HG03025 (cell line): ENCODE data around the gene IFIT1B.
A peak's percentile ranks its signal among the peaks of the same experiment; 100 is the strongest.
"Not testable (repeated sequence)": the region's sequence is repeated elsewhere in the genome, so short reads cannot be mapped to it uniquely, and the experiment has no call there.

Experiments
- ATAC-seq: cut with Tn5 transposase; IDR thresholded peaks from one replicate; pipeline ENCODE4 v1.9.1; 2021; ENCODE audit warnings: mild to moderate bottlenecking, moderate library complexity; ENCODE audit not compliant: unreplicated experiment, low FRiP score

Gene IFIT1B

DNA sequence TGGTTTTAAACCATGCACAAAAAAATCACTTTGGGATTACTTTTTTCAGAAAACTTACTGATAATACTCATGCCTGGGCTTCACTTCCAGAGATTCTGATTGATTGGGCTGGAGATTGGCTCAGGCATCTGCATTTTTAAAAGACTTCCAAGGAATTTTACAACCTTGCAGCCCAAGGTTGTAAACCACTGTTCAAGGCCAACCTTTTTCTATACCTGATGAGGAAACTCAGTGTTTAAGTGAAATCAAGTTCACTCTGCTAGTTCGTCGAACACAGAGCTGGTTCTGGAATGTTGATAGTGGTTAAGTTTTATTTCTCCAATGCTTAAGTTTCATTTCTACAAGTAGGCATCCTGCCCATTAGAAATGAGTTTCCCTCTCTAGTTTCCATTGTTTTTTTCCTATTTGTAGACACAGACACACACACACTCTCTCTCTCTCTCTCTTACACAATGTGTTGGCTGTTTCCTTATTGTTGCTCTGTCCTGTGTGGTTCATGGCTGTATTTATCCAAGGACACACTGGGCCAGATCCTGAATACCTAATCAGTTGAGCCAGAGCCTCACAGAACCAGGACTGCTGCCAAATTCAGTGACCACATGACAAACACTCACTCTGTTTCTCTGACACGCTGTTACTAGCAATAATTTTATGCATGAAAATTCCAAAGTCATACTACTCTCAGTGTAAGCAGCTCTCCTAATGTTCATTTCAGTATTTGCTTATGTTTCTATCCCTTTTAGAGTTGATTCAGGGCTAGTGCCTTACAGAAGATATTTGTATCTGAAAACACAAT is 3.7 kb upstream of the IFIT1B start:
- no peak for ATAC-seq

GRCh38 chr10:89374713-89375141 is 3.1 kb upstream of the IFIT1B start:
- no peak for ATAC-seq

DNA sequence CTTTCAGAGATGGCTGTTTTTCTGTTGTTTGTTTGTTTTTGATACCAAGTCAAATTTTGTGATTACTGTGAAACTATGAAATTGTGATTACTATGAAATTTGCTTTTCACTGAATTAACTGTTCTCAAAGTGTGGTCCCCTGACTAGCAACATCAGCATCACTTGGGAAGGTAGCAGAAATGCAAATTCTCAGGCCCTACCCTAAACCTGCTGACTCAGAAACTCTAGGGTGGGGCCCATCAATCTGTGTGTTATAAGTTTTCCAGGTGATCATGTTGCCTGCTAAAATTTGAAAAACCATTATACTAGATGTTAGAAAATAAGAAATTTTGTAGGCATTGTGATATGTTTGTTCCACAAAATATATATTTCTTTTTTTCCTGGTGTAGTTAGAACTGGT is 1.2 kb downstream of the IFIT1B start:
- ATAC-seq = no peak

- ATAC-seq = no peak
These were observed 4.9 kb downstream of the IFIT1B start for GRCh38 chr10:89382757-89383156.

DNA sequence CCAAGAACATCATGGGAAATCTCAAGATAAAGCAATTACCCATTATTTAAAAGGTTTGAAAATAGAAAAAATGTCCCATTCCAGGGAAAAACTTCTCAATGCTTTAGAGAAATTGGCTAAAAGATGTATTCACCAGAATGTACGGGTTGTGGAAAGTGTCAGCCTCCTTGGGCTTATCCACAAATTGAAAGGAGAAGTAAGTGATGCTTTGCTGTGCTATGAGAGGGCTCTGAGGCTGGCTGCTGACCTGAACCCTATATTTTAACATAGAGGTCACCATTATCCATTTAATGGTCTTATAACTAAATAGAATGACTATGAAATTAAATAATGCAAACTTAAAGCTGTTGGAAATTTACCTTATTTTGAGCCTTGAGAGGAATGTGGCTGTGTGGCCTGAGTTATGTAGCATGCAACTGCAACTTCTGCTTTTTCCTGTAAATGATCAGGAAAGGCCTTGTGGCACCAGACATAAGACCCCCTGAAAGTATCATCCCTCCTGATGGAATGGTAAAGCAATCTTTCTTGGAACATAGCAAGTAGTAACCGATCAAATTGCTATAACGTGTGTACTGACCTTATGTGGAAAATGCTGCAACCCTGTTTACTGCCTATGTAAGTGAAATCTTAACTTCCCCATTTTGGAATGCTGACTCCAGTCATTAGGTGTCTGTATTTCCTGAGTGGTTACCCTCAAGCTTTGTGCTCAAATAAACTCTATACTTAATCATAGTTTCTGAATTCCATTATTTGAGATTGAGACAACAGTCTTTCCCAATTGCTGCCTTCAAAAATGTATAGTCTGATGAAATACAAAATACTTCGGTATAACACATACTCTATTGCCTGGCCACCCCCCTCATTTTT is 6.9 kb downstream of the IFIT1B start:
- no peak for ATAC-seq

DNA sequence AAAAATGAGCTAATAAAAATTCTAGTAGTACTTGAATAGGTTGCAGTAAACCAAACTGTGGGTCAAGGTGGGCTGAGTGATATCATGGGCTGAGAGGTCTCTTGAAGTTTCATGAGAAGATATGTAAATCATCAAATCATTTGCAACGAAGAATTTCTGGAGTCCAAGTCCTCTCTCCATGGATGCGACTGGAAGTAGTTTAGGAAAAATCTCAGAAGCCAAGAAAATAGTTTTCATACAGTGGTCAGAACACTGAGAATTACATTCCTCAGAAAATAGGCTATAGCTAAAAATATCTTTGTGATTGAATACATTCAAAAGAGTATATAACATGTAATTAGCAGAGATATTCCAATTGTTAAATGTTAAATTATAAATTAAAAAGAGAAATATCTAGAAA is 10.9 kb downstream of the IFIT1B start:
- ATAC-seq = no peak

- ATAC-seq = no peak
These were observed 11.4 kb downstream of the IFIT1B start for GRCh38 chr10:89389254-89389653.

GRCh38 chr10:89390476-89391225 is 12.8 kb downstream of the IFIT1B start:
- ATAC-seq = no peak

- not testable (repeated sequence) for ATAC-seq
These were observed 13.3 kb downstream of the IFIT1B start for GRCh38 chr10:89391226-89391576.

GRCh38 chr10:89391907-89392756 is 14.3 kb downstream of the IFIT1B start, which contains the start of gene IFIT1:
Gene IFIT1, plus strand, starts transcription at chr10:89392623. Its CDS starts 90 bp downstream, at chr10:89392713.
- peak; percentile 88 for ATAC-seq

DNA sequence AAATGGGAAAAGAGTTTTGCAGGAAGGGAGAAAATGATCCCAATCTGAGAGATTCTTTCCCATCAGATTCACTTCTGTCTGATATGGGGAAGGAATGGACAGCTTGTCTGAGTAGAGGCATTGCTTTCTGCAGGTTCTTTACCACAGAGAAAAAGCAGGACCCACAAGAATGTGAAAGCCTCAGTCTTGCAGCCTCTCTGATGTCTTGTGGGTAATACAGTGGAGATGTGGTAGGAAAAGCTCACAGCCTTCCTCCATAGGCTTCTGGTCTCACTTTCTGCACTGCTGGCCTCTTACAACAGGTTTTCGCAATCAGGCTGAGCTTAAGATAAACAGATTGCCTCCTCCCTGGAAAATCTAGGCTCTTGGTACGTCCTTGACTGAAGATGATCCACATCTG is 15.1 kb downstream of the IFIT1B start:
- ATAC-seq = no peak

GRCh38 chr10:89393898-89394297 is 16.0 kb downstream of the IFIT1B start:
- no peak for ATAC-seq

DNA sequence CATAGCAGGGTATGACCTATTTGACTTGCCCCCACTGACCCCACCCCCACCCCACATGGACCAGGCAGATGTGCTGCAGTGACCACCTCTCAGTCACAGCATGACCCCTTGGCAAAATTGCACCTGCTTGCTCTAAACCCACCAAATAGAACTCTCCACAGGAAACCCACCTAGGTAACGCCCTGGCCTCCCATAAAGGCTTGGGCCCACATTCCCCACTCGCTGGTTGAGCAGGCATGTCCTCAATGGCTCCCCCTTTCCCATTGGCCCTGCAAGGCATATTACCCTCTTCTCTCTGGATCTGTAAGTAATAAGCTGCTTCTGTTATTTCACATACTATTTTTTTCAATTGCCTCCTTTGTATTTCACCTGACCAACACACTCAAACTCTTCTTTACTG is 17.3 kb downstream of the IFIT1B start:
- no peak for ATAC-seq

GRCh38 chr10:89398003-89398749 is 20.3 kb downstream of the IFIT1B start:
- ATAC-seq = no peak

DNA sequence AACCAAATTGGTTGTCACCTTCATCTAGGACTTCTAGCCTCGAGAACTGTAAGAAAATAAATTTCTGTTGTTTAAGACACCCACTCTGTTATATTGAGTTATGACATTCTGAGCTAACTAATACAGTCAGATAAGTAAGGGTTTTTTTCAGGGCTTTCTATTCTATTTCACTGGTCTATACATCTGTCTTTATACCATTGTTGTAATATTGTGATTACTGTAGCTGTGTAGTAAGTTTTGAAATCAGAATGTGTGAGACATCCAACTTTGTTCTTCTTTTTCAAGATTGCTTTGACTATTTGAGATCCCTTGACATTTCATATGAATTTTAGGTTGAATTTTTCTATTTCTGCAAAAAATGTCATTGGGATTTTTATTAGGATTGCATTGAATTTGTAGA is 22.1 kb downstream of the IFIT1B start:
- no peak for ATAC-seq

GRCh38 chr10:89403043-89403442 is 25.2 kb downstream of the IFIT1B start:
- no peak for ATAC-seq

DNA sequence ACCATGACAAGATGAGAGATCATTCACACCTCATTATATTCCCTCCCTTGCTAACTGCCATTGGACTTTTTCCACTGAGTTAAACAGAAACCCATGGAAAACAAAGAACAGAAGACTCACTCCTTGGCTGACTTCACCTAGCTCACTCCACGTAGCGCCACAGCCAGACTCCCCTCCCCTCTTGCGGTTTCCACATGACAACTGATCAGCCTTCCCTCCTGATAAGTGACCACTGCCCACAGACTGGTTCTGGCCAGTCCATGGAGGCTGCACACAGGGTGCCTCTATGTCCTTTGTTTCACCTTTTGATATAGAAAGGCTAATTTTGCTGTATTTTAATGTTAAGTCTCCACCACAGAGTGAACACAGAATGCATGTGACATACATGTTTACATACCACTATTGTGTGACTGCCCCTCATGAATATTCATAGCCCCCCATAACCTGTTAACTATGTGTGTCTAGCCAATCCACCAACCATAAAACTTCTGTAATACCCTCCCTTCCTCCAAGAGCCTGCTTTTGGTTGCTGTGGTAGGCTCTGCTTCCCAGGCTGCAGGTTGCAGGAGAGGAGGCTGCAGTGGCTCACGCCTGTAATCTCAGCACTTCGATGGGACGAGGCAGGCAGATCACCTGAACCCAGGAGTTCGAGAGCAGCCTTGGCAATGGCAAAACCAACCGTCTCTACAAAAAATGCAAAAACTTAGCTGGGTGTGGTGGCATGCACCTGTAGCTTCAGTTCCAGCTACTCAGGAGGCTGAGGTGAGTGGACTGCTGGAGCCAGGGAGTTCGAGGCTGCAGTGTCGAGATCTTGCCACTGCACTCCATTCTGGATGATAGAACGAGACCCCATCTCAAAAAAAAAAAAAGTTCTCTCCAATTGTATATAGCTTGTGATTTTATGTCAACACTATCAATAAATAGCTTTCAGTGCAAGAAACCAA is 26.5 kb downstream of the IFIT1B start:
- ATAC-seq = no peak

DNA sequence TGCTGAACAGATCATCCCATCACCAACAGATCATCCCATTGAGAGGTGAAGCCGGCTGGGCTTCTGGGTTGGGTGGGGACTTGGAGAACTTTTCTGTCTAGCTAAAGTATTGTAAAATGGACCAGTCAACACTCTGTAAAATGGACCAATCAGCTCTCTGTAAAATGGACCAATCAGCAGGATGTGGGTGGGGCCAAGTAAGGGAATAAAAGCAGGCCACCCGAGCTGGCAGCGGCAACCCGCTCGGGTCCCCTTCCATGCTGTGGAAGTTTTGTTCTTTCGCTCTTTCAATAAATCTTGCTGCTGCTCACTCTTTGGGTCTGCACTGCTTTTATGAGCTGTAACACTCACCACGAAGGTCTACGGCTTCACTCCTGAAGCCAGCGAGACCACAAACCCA is 28.3 kb downstream of the IFIT1B start:
- not testable (repeated sequence) for ATAC-seq
